HEK293 (cell line): ENCODE data around the gene CTRB1.

ENCODE experiments used
- KLF16 ChIP-seq: fragments of 450-650 bp; formaldehyde crosslinking; IDR thresholded peaks from 2 replicates; pipeline ENCODE4 v1.5.1; 2017; ENCODE audit warnings: missing biosample characterization, missing genetic modification characterization
- MYNN ChIP-seq: fragments of 450-650 bp; formaldehyde crosslinking; IDR thresholded peaks from 2 replicates; pipeline ENCODE4 v1.5.1; 2016; ENCODE audit warnings: missing biosample characterization, missing genetic modification characterization, borderline replicate concordance
- SCRT1 ChIP-seq: fragments of 450-650 bp; formaldehyde crosslinking; IDR thresholded peaks from 2 replicates; pipeline ENCODE4 v1.5.1; 2016; ENCODE audit warnings: missing biosample characterization, missing genetic modification characterization, borderline replicate concordance
- SP2 ChIP-seq: fragments of 450-650 bp; formaldehyde crosslinking; IDR thresholded peaks from 2 replicates; pipeline ENCODE4 v1.5.1; 2016; ENCODE audit warnings: missing biosample characterization, missing genetic modification characterization
- ZBTB1 ChIP-seq: fragments of 450-650 bp; formaldehyde crosslinking; IDR thresholded peaks from 2 replicates; pipeline ENCODE4 v1.5.1; 2016; ENCODE audit warnings: missing biosample characterization, missing genetic modification characterization
- ZBTB17 ChIP-seq: fragments of 450-650 bp; formaldehyde crosslinking; IDR thresholded peaks from 2 replicates; pipeline ENCODE4 v1.5.1; 2016; ENCODE audit warnings: missing biosample characterization, missing genetic modification characterization
- ZBTB48 ChIP-seq: fragments of 450-650 bp; formaldehyde crosslinking; IDR thresholded peaks from 2 replicates; pipeline ENCODE4 v1.5.1; 2016; ENCODE audit warnings: missing biosample characterization, missing genetic modification characterization
- ZFHX2 ChIP-seq: fragments of 450-650 bp; formaldehyde crosslinking; conservative IDR thresholded peaks from 2 replicates; pipeline ENCODE4 v1.5.1; 2016; ENCODE audit warnings: missing biosample characterization, missing genetic modification characterization
- ZFP37 ChIP-seq: fragments of 450-650 bp; formaldehyde crosslinking; IDR thresholded peaks from 2 replicates; pipeline ENCODE4 v1.5.1; 2016; ENCODE audit warnings: missing biosample characterization, missing genetic modification characterization
- ZNF184 ChIP-seq: fragments of 450-650 bp; IDR thresholded peaks from 2 replicates; pipeline ENCODE4 v1.5.1; 2018; ENCODE audit warnings: missing biosample characterization, mild to moderate bottlenecking, missing genetic modification characterization
- ZNF214 ChIP-seq: fragments of 450-650 bp; formaldehyde crosslinking; IDR thresholded peaks from 2 replicates; pipeline ENCODE4 v1.5.1; 2017; ENCODE audit warnings: missing biosample characterization, mild to moderate bottlenecking, missing genetic modification characterization, borderline replicate concordance
- ZNF48 ChIP-seq: fragments of 450-650 bp; formaldehyde crosslinking; IDR thresholded peaks from 2 replicates; pipeline ENCODE4 v1.5.1; 2016; ENCODE audit warnings: missing biosample characterization, missing genetic modification characterization
- ZNF544 ChIP-seq: fragments of 450-650 bp; formaldehyde crosslinking; IDR thresholded peaks from 2 replicates; pipeline ENCODE4 v1.5.0; 2017; ENCODE audit warnings: missing biosample characterization, missing genetic modification characterization
- ZNF549 ChIP-seq: fragments of 450-650 bp; IDR thresholded peaks from 2 replicates; pipeline ENCODE4 v1.5.1; 2018; ENCODE audit warnings: missing biosample characterization, missing genetic modification characterization, mild to moderate bottlenecking, inconsistent platforms, moderate library complexity
- ZNF560 ChIP-seq: fragments of 450-650 bp; formaldehyde crosslinking; IDR thresholded peaks from 2 replicates; pipeline ENCODE4 v1.5.1; 2017; ENCODE audit warnings: missing biosample characterization, missing genetic modification characterization, borderline replicate concordance
- ZNF561 ChIP-seq: fragments of 450-650 bp; IDR thresholded peaks from 2 replicates; pipeline ENCODE4 v1.5.1; 2018; ENCODE audit warnings: missing biosample characterization, missing genetic modification characterization, borderline replicate concordance
- ZNF677 ChIP-seq: fragments of 450-650 bp; IDR thresholded peaks from 2 replicates; pipeline ENCODE4 v1.5.0; 2018; ENCODE audit warnings: missing biosample characterization, mild to moderate bottlenecking, missing genetic modification characterization, moderate library complexity
- ZSCAN4 ChIP-seq: fragments of 450-650 bp; formaldehyde crosslinking; IDR thresholded peaks from 2 replicates; pipeline ENCODE4 v1.5.1; 2017; ENCODE audit warnings: missing biosample characterization, missing genetic modification characterization
- TF ChIP-seq, protein P1 (sequence below): fragments of 450-650 bp; formaldehyde crosslinking; IDR thresholded peaks from 2 replicates; pipeline ENCODE4 v1.5.1; 2016; ENCODE audit warnings: missing biosample characterization, missing genetic modification characterization
- TF ChIP-seq, protein P2 (sequence below): fragments of 450-650 bp; formaldehyde crosslinking; IDR thresholded peaks from 2 replicates; pipeline ENCODE4 v1.5.1; 2016; ENCODE audit warnings: missing biosample characterization, missing genetic modification characterization, borderline replicate concordance
- TF ChIP-seq, protein P3 (sequence below): fragments of 450-650 bp; formaldehyde crosslinking; IDR thresholded peaks from 2 replicates; pipeline ENCODE4 v1.5.1; 2016; ENCODE audit warnings: missing biosample characterization, missing genetic modification characterization, borderline replicate concordance
- TF ChIP-seq, protein P4 (sequence below): fragments of 450-650 bp; formaldehyde crosslinking; IDR thresholded peaks from 2 replicates; pipeline ENCODE4 v1.5.1; 2016; ENCODE audit warnings: missing biosample characterization, missing genetic modification characterization
- TF ChIP-seq, protein P5 (sequence below): fragments of 450-650 bp; formaldehyde crosslinking; IDR thresholded peaks from 2 replicates; pipeline ENCODE4 v1.5.1; 2016; ENCODE audit warnings: missing biosample characterization, missing genetic modification characterization

Gene CTRB1

GRCh38 chr16:75251280-75252048 is 32.7 kb downstream of the CTRB1 start, which contains the start of gene BCAR1 (continued):
- TF ChIP-seq, protein P1, sequence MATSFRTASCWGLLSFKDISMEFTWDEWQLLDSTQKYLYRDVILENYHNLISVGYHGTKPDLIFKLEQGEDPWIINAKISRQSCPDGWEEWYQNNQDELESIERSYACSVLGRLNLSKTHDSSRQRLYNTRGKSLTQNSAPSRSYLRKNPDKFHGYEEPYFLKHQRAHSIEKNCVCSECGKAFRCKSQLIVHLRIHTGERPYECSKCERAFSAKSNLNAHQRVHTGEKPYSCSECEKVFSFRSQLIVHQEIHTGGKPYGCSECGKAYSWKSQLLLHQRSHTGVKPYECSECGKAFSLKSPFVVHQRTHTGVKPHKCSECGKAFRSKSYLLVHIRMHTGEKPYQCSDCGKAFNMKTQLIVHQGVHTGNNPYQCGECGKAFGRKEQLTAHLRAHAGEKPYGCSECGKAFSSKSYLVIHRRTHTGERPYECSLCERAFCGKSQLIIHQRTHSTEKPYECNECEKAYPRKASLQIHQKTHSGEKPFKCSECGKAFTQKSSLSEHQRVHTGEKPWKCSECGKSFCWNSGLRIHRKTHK (tag by site-specific recombination) = no peak
- no peak for TF ChIP-seq ZNF544
- TF ChIP-seq ZNF561 (tag by site-specific recombination) = peak; percentile 36; the same call in 1 of the 2 replicates
- no peak for TF ChIP-seq ZBTB48
- TF ChIP-seq ZNF214 (tag by site-specific recombination) = no peak
- no peak for TF ChIP-seq ZNF184 (tag by site-specific recombination)
- no peak for TF ChIP-seq KLF16
- no peak for TF ChIP-seq ZNF677 (tag by site-specific recombination)
- TF ChIP-seq ZBTB17 (tag by site-specific recombination) = no peak
- TF ChIP-seq, protein P2, sequence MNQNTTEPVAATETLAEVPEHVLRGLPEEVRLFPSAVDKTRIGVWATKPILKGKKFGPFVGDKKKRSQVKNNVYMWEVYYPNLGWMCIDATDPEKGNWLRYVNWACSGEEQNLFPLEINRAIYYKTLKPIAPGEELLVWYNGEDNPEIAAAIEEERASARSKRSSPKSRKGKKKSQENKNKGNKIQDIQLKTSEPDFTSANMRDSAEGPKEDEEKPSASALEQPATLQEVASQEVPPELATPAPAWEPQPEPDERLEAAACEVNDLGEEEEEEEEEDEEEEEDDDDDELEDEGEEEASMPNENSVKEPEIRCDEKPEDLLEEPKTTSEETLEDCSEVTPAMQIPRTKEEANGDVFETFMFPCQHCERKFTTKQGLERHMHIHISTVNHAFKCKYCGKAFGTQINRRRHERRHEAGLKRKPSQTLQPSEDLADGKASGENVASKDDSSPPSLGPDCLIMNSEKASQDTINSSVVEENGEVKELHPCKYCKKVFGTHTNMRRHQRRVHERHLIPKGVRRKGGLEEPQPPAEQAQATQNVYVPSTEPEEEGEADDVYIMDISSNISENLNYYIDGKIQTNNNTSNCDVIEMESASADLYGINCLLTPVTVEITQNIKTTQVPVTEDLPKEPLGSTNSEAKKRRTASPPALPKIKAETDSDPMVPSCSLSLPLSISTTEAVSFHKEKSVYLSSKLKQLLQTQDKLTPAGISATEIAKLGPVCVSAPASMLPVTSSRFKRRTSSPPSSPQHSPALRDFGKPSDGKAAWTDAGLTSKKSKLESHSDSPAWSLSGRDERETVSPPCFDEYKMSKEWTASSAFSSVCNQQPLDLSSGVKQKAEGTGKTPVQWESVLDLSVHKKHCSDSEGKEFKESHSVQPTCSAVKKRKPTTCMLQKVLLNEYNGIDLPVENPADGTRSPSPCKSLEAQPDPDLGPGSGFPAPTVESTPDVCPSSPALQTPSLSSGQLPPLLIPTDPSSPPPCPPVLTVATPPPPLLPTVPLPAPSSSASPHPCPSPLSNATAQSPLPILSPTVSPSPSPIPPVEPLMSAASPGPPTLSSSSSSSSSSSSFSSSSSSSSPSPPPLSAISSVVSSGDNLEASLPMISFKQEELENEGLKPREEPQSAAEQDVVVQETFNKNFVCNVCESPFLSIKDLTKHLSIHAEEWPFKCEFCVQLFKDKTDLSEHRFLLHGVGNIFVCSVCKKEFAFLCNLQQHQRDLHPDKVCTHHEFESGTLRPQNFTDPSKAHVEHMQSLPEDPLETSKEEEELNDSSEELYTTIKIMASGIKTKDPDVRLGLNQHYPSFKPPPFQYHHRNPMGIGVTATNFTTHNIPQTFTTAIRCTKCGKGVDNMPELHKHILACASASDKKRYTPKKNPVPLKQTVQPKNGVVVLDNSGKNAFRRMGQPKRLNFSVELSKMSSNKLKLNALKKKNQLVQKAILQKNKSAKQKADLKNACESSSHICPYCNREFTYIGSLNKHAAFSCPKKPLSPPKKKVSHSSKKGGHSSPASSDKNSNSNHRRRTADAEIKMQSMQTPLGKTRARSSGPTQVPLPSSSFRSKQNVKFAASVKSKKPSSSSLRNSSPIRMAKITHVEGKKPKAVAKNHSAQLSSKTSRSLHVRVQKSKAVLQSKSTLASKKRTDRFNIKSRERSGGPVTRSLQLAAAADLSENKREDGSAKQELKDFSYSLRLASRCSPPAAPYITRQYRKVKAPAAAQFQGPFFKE = no peak
- TF ChIP-seq, protein P3, sequence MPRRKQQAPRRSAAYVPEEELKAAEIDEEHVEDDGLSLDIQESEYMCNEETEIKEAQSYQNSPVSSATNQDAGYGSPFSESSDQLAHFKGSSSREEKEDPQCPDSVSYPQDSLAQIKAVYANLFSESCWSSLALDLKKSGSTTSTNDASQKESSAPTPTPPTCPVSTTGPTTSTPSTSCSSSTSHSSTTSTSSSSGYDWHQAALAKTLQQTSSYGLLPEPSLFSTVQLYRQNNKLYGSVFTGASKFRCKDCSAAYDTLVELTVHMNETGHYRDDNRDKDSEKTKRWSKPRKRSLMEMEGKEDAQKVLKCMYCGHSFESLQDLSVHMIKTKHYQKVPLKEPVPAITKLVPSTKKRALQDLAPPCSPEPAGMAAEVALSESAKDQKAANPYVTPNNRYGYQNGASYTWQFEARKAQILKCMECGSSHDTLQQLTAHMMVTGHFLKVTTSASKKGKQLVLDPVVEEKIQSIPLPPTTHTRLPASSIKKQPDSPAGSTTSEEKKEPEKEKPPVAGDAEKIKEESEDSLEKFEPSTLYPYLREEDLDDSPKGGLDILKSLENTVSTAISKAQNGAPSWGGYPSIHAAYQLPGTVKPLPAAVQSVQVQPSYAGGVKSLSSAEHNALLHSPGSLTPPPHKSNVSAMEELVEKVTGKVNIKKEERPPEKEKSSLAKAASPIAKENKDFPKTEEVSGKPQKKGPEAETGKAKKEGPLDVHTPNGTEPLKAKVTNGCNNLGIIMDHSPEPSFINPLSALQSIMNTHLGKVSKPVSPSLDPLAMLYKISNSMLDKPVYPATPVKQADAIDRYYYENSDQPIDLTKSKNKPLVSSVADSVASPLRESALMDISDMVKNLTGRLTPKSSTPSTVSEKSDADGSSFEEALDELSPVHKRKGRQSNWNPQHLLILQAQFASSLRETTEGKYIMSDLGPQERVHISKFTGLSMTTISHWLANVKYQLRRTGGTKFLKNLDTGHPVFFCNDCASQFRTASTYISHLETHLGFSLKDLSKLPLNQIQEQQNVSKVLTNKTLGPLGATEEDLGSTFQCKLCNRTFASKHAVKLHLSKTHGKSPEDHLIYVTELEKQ (tag by site-specific recombination) = no peak
- TF ChIP-seq, protein P4, sequence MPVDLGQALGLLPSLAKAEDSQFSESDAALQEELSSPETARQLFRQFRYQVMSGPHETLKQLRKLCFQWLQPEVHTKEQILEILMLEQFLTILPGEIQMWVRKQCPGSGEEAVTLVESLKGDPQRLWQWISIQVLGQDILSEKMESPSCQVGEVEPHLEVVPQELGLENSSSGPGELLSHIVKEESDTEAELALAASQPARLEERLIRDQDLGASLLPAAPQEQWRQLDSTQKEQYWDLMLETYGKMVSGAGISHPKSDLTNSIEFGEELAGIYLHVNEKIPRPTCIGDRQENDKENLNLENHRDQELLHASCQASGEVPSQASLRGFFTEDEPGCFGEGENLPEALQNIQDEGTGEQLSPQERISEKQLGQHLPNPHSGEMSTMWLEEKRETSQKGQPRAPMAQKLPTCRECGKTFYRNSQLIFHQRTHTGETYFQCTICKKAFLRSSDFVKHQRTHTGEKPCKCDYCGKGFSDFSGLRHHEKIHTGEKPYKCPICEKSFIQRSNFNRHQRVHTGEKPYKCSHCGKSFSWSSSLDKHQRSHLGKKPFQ = no peak
- no peak for TF ChIP-seq ZNF549
- peak; percentile 87 for TF ChIP-seq ZFHX2 (tag by site-specific recombination)
- TF ChIP-seq ZSCAN4 (tag by site-specific recombination) = no peak
- no peak for TF ChIP-seq ZNF48 (tag by site-specific recombination)
- TF ChIP-seq MYNN (tag by site-specific recombination) = no peak
- TF ChIP-seq SP2 (tag by site-specific recombination) = peak; percentile 38; the same call in 1 of the 2 replicates
- TF ChIP-seq, protein P5, sequence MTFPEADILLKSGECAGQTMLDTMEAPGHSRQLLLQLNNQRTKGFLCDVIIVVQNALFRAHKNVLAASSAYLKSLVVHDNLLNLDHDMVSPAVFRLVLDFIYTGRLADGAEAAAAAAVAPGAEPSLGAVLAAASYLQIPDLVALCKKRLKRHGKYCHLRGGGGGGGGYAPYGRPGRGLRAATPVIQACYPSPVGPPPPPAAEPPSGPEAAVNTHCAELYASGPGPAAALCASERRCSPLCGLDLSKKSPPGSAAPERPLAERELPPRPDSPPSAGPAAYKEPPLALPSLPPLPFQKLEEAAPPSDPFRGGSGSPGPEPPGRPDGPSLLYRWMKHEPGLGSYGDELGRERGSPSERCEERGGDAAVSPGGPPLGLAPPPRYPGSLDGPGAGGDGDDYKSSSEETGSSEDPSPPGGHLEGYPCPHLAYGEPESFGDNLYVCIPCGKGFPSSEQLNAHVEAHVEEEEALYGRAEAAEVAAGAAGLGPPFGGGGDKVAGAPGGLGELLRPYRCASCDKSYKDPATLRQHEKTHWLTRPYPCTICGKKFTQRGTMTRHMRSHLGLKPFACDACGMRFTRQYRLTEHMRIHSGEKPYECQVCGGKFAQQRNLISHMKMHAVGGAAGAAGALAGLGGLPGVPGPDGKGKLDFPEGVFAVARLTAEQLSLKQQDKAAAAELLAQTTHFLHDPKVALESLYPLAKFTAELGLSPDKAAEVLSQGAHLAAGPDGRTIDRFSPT (tag by site-specific recombination) = no peak
- TF ChIP-seq ZFP37 (tag by site-specific recombination) = no peak
- TF ChIP-seq ZNF560 (tag by site-specific recombination) = no peak
- TF ChIP-seq ZBTB1 (tag by site-specific recombination) = no peak
- TF ChIP-seq SCRT1 (tag by site-specific recombination) = no peak
